ENCODE data around the gene IL17RB. TPM values are rescaled to one million over a fixed set of nuclear protein-coding genes. Genes with fewer than 3 reads are reported as not detected.

The IL17RB gene
- not detected in 2 replicates for total RNA-seq (2014; rRNA removed; shearing (Covaris generic); ENCODE audit: low replicate concordance)

- no peaks in the 10 kb centered on the region for H3K9me3 ChIP-seq (ENCODE audit: low read length)
- no peaks in the 10 kb centered on the region for H3K79me2 ChIP-seq (ENCODE audit: low read length)
- H3K4me2 ChIP-seq (ENCODE audit: low read depth, low read length, poor library complexity, severe bottlenecking), result no peak within 1 kb of the TSS
- DNase-seq, result no peak
- no peaks in the 10 kb centered on the region for H3K9me2 ChIP-seq (replicated peaks; ENCODE audit: insufficient read depth, low read length)
- no peaks in the 10 kb centered on the region for H3K4me1 ChIP-seq (ENCODE audit: low read length)
- H2AFZ ChIP-seq (ENCODE audit: low read length), result no peak within 1 kb of the TSS
- H4K20me1 ChIP-seq (ENCODE audit: insufficient read depth, low read depth, low read length), result no peaks in the 10 kb centered on the region
- no peak within 1 kb of the TSS for H3K27ac ChIP-seq (ENCODE audit: low read length)
- no peaks in the 10 kb centered on the region for H3K36me3 ChIP-seq (ENCODE audit: insufficient read depth, low read length)
- no peak within 1 kb of the TSS for H3K4me3 ChIP-seq (ENCODE audit: low read length)
- no peaks in the 10 kb centered on the region for H3K27me3 ChIP-seq (ENCODE audit: low read length)
- no peak within 1 kb of the TSS for H3K9ac ChIP-seq (ENCODE audit: low read length)
Measured at GRCh38 chr3:53846134-53846850, at the start of gene IL17RB, which contains the start of gene CHDH. IL17RB (plus strand) TSS chr3:53846568; CDS start chr3:53846589, 21 bp downstream. CHDH (minus strand) TSS chr3:53846419; CDS start chr3:53824008, 22,411 bp downstream.

- H3K4me3 ChIP-seq (ENCODE audit: low read length), result no peak overlapping the region
- no peak overlapping the region for H2AFZ ChIP-seq (ENCODE audit: low read length)
- no peaks in the 10 kb centered on the region for H3K27me3 ChIP-seq (ENCODE audit: low read length)
- no peaks in the 10 kb centered on the region for H3K4me1 ChIP-seq (ENCODE audit: low read length)
- no peaks in the 10 kb centered on the region for H3K36me3 ChIP-seq (ENCODE audit: insufficient read depth, low read length)
- no peak overlapping the region for H3K27ac ChIP-seq (ENCODE audit: low read length)
- DNase-seq, result no peak
- no peak overlapping the region for H3K4me2 ChIP-seq (ENCODE audit: low read depth, low read length, poor library complexity, severe bottlenecking)
- H3K79me2 ChIP-seq (ENCODE audit: low read length), result no peaks in the 10 kb centered on the region
- no peak overlapping the region for H3K9ac ChIP-seq (ENCODE audit: low read length)
- no peaks in the 10 kb centered on the region for H3K9me2 ChIP-seq (replicated peaks; ENCODE audit: insufficient read depth, low read length)
- no peaks in the 10 kb centered on the region for H4K20me1 ChIP-seq (ENCODE audit: insufficient read depth, low read depth, low read length)
- H3K9me3 ChIP-seq (ENCODE audit: low read length), result no peaks in the 10 kb centered on the region
Measured at GRCh38 chr3:53798144-53798543, 48.2 kb upstream of the IL17RB start.

- no peak overlapping the region for H3K27ac ChIP-seq (ENCODE audit: low read length)
Measured at GRCh38 chr3:53799338-53799865, 47.0 kb upstream of the IL17RB start.

GRCh38 chr3:53800041-53800906 is 46.1 kb upstream of the IL17RB start:
- Histone ChIP-seq H3K9me2 (replicated peaks; ENCODE audit: insufficient read depth, low read length) (no peaks in the 10 kb centered on the region), H3K79me2 (ENCODE audit: low read length) (no peaks in the 10 kb centered on the region), H3K9me3 (ENCODE audit: low read length) (no peaks in the 10 kb centered on the region), H3K4me1 (ENCODE audit: low read length) (peaks cover 3% of the 10 kb centered on the region; the same call in 1 of the 2 replicates), H4K20me1 (ENCODE audit: insufficient read depth, low read depth, low read length) (no peaks in the 10 kb centered on the region), H3K27me3 (ENCODE audit: low read length) (no peaks in the 10 kb centered on the region), H2AFZ (ENCODE audit: low read length) (no peak overlapping the region), H3K9ac (ENCODE audit: low read length) (no peak overlapping the region), H3K27ac (ENCODE audit: low read length) (no peak overlapping the region), H3K36me3 (ENCODE audit: insufficient read depth, low read length) (no peaks in the 10 kb centered on the region), H3K4me2 (ENCODE audit: low read depth, low read length, poor library complexity, severe bottlenecking) (no peak overlapping the region), H3K4me3 (ENCODE audit: low read length) (no peak overlapping the region)
- DNase-seq, result no peak

More at GRCh38 chr3:53799338-53799865, 47.0 kb upstream of the IL17RB start:
- DNase-seq, result no peak
- H3K79me2 ChIP-seq (ENCODE audit: low read length), result no peaks in the 10 kb centered on the region
- no peak overlapping the region for H3K9ac ChIP-seq (ENCODE audit: low read length)
- H2AFZ ChIP-seq (ENCODE audit: low read length), result no peak overlapping the region
- H3K9me3 ChIP-seq (ENCODE audit: low read length), result no peaks in the 10 kb centered on the region
- no peaks in the 10 kb centered on the region for H3K27me3 ChIP-seq (ENCODE audit: low read length)
- H3K4me2 ChIP-seq (ENCODE audit: low read depth, low read length, poor library complexity, severe bottlenecking), result no peak overlapping the region
- no peak overlapping the region for H3K4me3 ChIP-seq (ENCODE audit: low read length)
- no peaks in the 10 kb centered on the region for H3K9me2 ChIP-seq (replicated peaks; ENCODE audit: insufficient read depth, low read length)
- no peaks in the 10 kb centered on the region for H4K20me1 ChIP-seq (ENCODE audit: insufficient read depth, low read depth, low read length)
- no peaks in the 10 kb centered on the region for H3K4me1 ChIP-seq (ENCODE audit: low read length)
- H3K36me3 ChIP-seq (ENCODE audit: insufficient read depth, low read length), result no peaks in the 10 kb centered on the region

- Histone ChIP-seq H3K9ac (ENCODE audit: low read length) (no peak overlapping the region), H3K9me2 (replicated peaks; ENCODE audit: insufficient read depth, low read length) (no peaks in the 10 kb centered on the region), H3K4me2 (ENCODE audit: low read depth, low read length, poor library complexity, severe bottlenecking) (no peak overlapping the region), H2AFZ (ENCODE audit: low read length) (no peak overlapping the region), H3K4me3 (ENCODE audit: low read length) (no peak overlapping the region), H3K27me3 (ENCODE audit: low read length) (no peaks in the 10 kb centered on the region), H3K9me3 (ENCODE audit: low read length) (no peaks in the 10 kb centered on the region), H4K20me1 (ENCODE audit: insufficient read depth, low read depth, low read length) (no peaks in the 10 kb centered on the region), H3K79me2 (ENCODE audit: low read length) (no peaks in the 10 kb centered on the region), H3K4me1 (ENCODE audit: low read length) (peaks cover 5% of the 10 kb centered on the region; the same call in 1 of the 2 replicates), H3K27ac (ENCODE audit: low read length) (no peak overlapping the region), H3K36me3 (ENCODE audit: insufficient read depth, low read length) (no peaks in the 10 kb centered on the region)
- no peak for DNase-seq
Measured at GRCh38 chr3:53801319-53801718, 45.0 kb upstream of the IL17RB start.

- Histone ChIP-seq H2AFZ (ENCODE audit: low read length) (no peak overlapping the region), H3K4me3 (ENCODE audit: low read length) (no peak overlapping the region), H4K20me1 (ENCODE audit: insufficient read depth, low read depth, low read length) (no peaks in the 10 kb centered on the region), H3K79me2 (ENCODE audit: low read length) (no peaks in the 10 kb centered on the region), H3K9me3 (ENCODE audit: low read length) (no peaks in the 10 kb centered on the region), H3K4me1 (ENCODE audit: low read length) (peaks cover 5% of the 10 kb centered on the region; the same call in 1 of the 2 replicates), H3K36me3 (ENCODE audit: insufficient read depth, low read length) (no peaks in the 10 kb centered on the region), H3K27ac (ENCODE audit: low read length) (no peak overlapping the region), H3K27me3 (ENCODE audit: low read length) (no peaks in the 10 kb centered on the region), H3K9ac (ENCODE audit: low read length) (no peak overlapping the region), H3K4me2 (ENCODE audit: low read depth, low read length, poor library complexity, severe bottlenecking) (no peak overlapping the region), H3K9me2 (replicated peaks; ENCODE audit: insufficient read depth, low read length) (no peaks in the 10 kb centered on the region)
- no peak for DNase-seq
Measured at GRCh38 chr3:53802256-53802880, 44.0 kb upstream of the IL17RB start.

- H3K79me2 ChIP-seq (ENCODE audit: low read length), result no peaks in the 10 kb centered on the region
- H3K27ac ChIP-seq (ENCODE audit: low read length), result no peak overlapping the region
- no peak overlapping the region for H2AFZ ChIP-seq (ENCODE audit: low read length)
- no peaks in the 10 kb centered on the region for H3K9me3 ChIP-seq (ENCODE audit: low read length)
- H3K27me3 ChIP-seq (ENCODE audit: low read length), result no peaks in the 10 kb centered on the region
- H3K9ac ChIP-seq (ENCODE audit: low read length), result no peak overlapping the region
- H4K20me1 ChIP-seq (ENCODE audit: insufficient read depth, low read depth, low read length), result no peaks in the 10 kb centered on the region
- H3K4me3 ChIP-seq (ENCODE audit: low read length), result no peak overlapping the region
- H3K9me2 ChIP-seq (replicated peaks; ENCODE audit: insufficient read depth, low read length), result no peaks in the 10 kb centered on the region
- no peaks in the 10 kb centered on the region for H3K36me3 ChIP-seq (ENCODE audit: insufficient read depth, low read length)
- H3K4me2 ChIP-seq (ENCODE audit: low read depth, low read length, poor library complexity, severe bottlenecking), result no peak overlapping the region
- DNase-seq, result no peak
- peaks cover 5% of the 10 kb centered on the region; the same call in 1 of the 2 replicates for H3K4me1 ChIP-seq (ENCODE audit: low read length)
Measured at GRCh38 chr3:53803124-53803815, 43.1 kb upstream of the IL17RB start.
